MM.1S (cell line): ENCODE data around the gene QSOX1.

ENCODE experiments used
- CTCF ChIP-seq: fragments of 300-600 bp; sonication (generic); IDR thresholded peaks from 2 replicates; pipeline ENCODE4 v1.5.1; 2016; ENCODE audit warnings: antibody characterized with exemption, low read length, mixed read lengths
- EZH2 ChIP-seq: fragments of 300-600 bp; sonication (generic); optimal IDR thresholded peaks from 2 replicates; pipeline ENCODE3; 2017; ENCODE audit warnings: low read depth, mild to moderate bottlenecking, antibody characterized with exemption, low read length, mixed read lengths

GRCh38 chr1:180143359-180143758, 11.3 kb upstream of the QSOX1 start:
- TF ChIP-seq EZH2, result no peak
- no peak for TF ChIP-seq CTCF
